Measurements from ENCODE around the gene LEMD2.

Gene LEMD2

DNA sequence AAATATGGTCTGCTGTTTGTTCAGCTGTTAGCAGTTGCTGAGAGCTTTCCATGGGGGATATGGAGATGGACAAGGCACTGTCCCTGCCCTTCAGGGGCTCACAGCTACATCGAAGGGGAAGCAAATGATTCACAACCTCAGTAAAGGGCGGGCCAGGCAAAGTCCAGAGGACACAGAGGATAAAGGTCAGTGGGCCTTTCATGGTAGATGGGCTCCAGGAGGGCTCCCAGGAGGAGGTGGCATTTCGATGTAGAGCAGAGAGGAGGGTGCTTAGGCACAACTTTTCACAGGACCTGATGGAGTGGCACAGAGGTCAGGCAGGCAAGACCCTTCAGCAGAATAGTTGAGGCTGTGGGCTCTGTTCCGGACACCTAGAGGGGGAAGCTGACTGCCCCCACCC lies 30.1 kb upstream of the LEMD2 start:
- no peak for DNase-seq
- no peaks in the 10 kb centered on the region for H3K27me3 ChIP-seq (replicated peaks)
- H3K27ac ChIP-seq, result no peak overlapping the region
- no peaks in the 10 kb centered on the region for H3K36me3 ChIP-seq (replicated peaks)
- no peak for TF ChIP-seq CTCF (IDR thresholded peaks at IDR 0.05; ENCODE audit: low read depth, low read length, missing control alignments)
- no peak overlapping the region for H3K4me3 ChIP-seq (ENCODE audit: low read depth, low read length)
- in situ Hi-C loops (cut with HindIII; ENCODE audit: low pct_ligation_motif_present, low sequenced_read_pairs), result no loop called here

GRCh38 chr6:33818293-33818692 lies 29.4 kb upstream of the LEMD2 start:
- peaks cover 1% of the 10 kb centered on the region for H3K27me3 ChIP-seq (replicated peaks)
- in situ Hi-C loops (cut with HindIII; ENCODE audit: low pct_ligation_motif_present, low sequenced_read_pairs), result no loop called here
- H3K4me3 ChIP-seq (ENCODE audit: low read depth, low read length), result no peak overlapping the region
- no peak for TF ChIP-seq CTCF (IDR thresholded peaks at IDR 0.05; ENCODE audit: low read depth, low read length, missing control alignments)
- DNase-seq, result no peak
- no peak overlapping the region for H3K27ac ChIP-seq
- no peaks in the 10 kb centered on the region for H3K36me3 ChIP-seq (replicated peaks)

DNA sequence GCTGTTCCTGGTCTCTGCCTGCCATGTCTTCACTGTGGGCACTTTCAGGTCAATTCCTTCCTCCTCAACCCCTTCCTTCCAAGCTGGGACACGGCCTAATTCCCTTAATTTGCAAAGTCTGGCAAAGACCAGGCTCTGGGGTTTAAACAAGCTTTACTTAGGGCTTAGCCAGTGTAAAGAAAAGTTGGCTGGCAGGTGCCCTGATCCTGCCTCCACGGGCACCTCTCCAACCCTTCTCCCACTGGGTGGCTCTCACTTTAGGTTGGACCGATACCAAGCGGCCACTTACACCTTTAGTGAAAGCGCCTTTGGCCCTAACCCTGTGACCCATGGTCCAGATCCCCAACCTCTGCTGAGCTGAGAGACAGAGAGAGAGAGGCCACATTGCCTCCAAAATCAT lies 28.6 kb upstream of the LEMD2 start:
- Histone ChIP-seq H3K27me3 (replicated peaks) (peaks cover 1% of the 10 kb centered on the region), H3K27ac (no peak overlapping the region), H3K36me3 (replicated peaks) (no peaks in the 10 kb centered on the region), H3K4me3 (ENCODE audit: low read depth, low read length) (no peak overlapping the region)
- TF ChIP-seq CTCF (IDR thresholded peaks at IDR 0.05; ENCODE audit: low read depth, low read length, missing control alignments), result no peak
- in situ Hi-C loops (cut with HindIII; ENCODE audit: low pct_ligation_motif_present, low sequenced_read_pairs), result no loop called here
- DNase-seq, result no peak

GRCh38 chr6:33816911-33817310 lies 28.0 kb upstream of the LEMD2 start:
- in situ Hi-C loops (cut with HindIII; ENCODE audit: low pct_ligation_motif_present, low sequenced_read_pairs), result no loop called here
- no peak overlapping the region for H3K4me3 ChIP-seq (ENCODE audit: low read depth, low read length)
- no peak overlapping the region for H3K27ac ChIP-seq
- TF ChIP-seq CTCF (IDR thresholded peaks at IDR 0.05; ENCODE audit: low read depth, low read length, missing control alignments), result no peak
- H3K36me3 ChIP-seq (replicated peaks), result no peaks in the 10 kb centered on the region
- DNase-seq, result no peak
- peaks cover 6% of the 10 kb centered on the region for H3K27me3 ChIP-seq (replicated peaks)

- peak; percentile 11 for DNase-seq
- in situ Hi-C loops (cut with HindIII; ENCODE audit: low pct_ligation_motif_present, low sequenced_read_pairs), result no loop called here
Measured at GRCh38 chr6:33815854-33816253, 26.9 kb upstream of the LEMD2 start.

More at GRCh38 chr6:33815854-33816253, 26.9 kb upstream of the LEMD2 start:
- TF ChIP-seq CTCF (IDR thresholded peaks at IDR 0.05; ENCODE audit: low read depth, low read length, missing control alignments), result no peak
- peaks cover 8% of the 10 kb centered on the region for H3K27me3 ChIP-seq (replicated peaks)
- no peaks in the 10 kb centered on the region for H3K36me3 ChIP-seq (replicated peaks)
- H3K27ac ChIP-seq, result no peak overlapping the region
- no peak overlapping the region for H3K4me3 ChIP-seq (ENCODE audit: low read depth, low read length)

All from brain microvascular endothelial cell (primary cell).